ENCODE data around the gene SEPTIN12. TPM values are rescaled to one million over a fixed set of nuclear protein-coding genes. Genes with fewer than 3 reads are reported as not detected.
A peak's percentile ranks its signal among the peaks of the same experiment; 100 is the strongest.

SEPTIN12 gene
- total and polyA plus RNA-seq, 2 donors (not counting 1 experiment from before 2014, with no cell fraction given), result 0.07 TPM; not detected in 1

DNA sequence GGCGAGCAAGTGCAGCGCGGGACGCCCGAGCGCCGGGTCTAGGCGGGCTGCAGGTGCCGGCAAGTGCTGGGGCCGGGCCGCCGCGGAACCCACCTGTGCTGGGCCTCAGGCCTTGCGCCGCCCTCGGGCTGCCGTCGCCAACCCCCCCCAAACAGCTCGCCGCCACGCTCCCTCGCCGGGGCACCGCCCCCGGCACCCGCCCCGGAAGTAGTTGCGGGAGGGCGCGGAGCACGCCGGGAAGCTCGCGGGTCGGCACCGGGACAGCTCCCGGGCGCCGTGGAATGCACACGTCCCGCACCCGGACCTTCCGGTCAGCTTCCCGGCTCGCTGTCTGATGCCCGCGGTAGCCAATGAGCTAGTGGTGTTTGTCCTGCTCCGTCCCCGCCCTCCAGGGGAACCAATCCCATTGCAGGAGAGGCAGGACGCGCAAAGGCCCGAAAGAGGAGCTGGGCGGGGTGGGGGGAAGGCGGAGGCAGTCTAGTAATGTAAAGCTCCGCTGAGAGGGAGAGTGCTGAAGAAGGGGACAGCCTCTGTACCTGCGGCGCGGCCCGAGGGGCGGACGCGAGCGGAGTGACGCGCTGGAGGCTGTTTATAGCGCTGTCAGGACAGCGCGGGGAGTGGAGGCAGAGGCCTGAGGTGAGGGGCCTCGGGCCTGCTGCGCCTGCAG lies 53.9 kb downstream of the SEPTIN12 start, which contains the start of the genes ANKS3 and DNAAF8:
TSS of gene ANKS3 (minus strand) at position 209 of the 667 bp plus-strand sequence. CDS start 4,122 bp downstream, outside the sequence.
TSS of gene DNAAF8 (plus strand) at position 475 of the 667 bp plus-strand sequence. CDS start 1,978 bp downstream, outside the sequence.
- WGBS (ENCODE audit: insufficient coverage), result under 1% methylated on average over 69 of the region's 70 CpGs

More for the DNA sequence above, 53.9 kb downstream of the SEPTIN12 start, which contains the start of the genes ANKS3 and DNAAF8:
- TF ChIP-seq EZH2 (IDR thresholded peaks at IDR 0.05; ENCODE audit: borderline replicate concordance, insufficient read depth, low read depth, low read length, poor library complexity, severe bottlenecking), result no peak
- no peak for TF ChIP-seq CTCF (IDR thresholded peaks at IDR 0.05)
- peak within 1 kb of the TSS; percentile 100 for H3K4me2 ChIP-seq (replicated peaks; ENCODE audit: low read depth, low read length, poor library complexity, severe bottlenecking)
- DNase-seq (peak; percentile 89), ATAC-seq (ENCODE audit: low read depth) (peak; percentile 80)
- H3K27ac ChIP-seq (ENCODE audit: low read length in 2 of 2), result peak within 1 kb of the TSS; percentile 35 to 89
- no peaks in the 10 kb centered on the region for H3K27me3 ChIP-seq (replicated peaks in 1 of 4; ENCODE audit: control extremely low read depth in 1 of 4, control insufficient read depth in 3 of 4, insufficient read depth in 4 of 4, low read length in 3 of 4)
- H3K4me3 ChIP-seq (ENCODE audit: control extremely low read depth in 1 of 5, extremely low read depth in 1 of 5, insufficient read depth in 1 of 5, low read depth in 2 of 5, low read length in 4 of 5), result peak within 1 kb of the TSS; percentile 79 to 98 (median 91)
- peaks cover 28% of the 10 kb centered on the region for H3K79me2 ChIP-seq (ENCODE audit: control insufficient read depth, insufficient read depth, low read length)
- H3K4me1 Mint-ChIP-seq, result peaks cover 17% of the 10 kb centered on the region
- ChIA-PET CTCF (interaction anchor here (1.0 to 1.6 kb wide), 8 partner anchors 32 to 364 kb away, joined by 3 to 13 read pairs (median 4); partner anchors contain the start of genes EEF2KMT, MGRN1, ROGDI and UBALD1), POLR2A (interaction anchor here (0.5 to 3.0 kb wide), 11 partner anchors 18 to 1823 kb away, joined by 3 to 20 read pairs (median 4); partner anchors contain the start of genes NAGPA, NUDT16L1, ROGDI and ZNF500)
- H3K36me3 ChIP-seq (replicated peaks in 1 of 2; ENCODE audit: control extremely low read depth in 1 of 2, control insufficient read depth in 1 of 2, extremely low read depth in 1 of 2, insufficient read depth in 2 of 2, low read length in 1 of 2), result peaks cover 0 to 8% of the 10 kb centered on the region in 2 experiments
- H3K27me3 Mint-ChIP-seq, result no peaks in the 10 kb centered on the region
- intact Hi-C loops (cut with micrococcal nuclease), result loop anchor here (1.0 to 2.0 kb wide), 6 partner anchors 33 to 461 kb away; partner anchors contain the start of genes MGRN1, ROGDI, TFAP4 and ZNF500
- H3K4me3 Mint-ChIP-seq, result peak within 1 kb of the TSS; percentile 90
- peak within 1 kb of the TSS; percentile 89 for H3K9ac ChIP-seq (ENCODE audit: low read length)
- H2AFZ ChIP-seq (ENCODE audit: insufficient read depth, low read depth, low read length, poor library complexity, severe bottlenecking), result peak within 1 kb of the TSS; percentile 94
- no peaks in the 10 kb centered on the region for H3K9me3 ChIP-seq (ENCODE audit: control extremely low read depth in 1 of 3, control insufficient read depth in 2 of 3, insufficient read depth in 1 of 3, low read length in 2 of 3)
- H3K4me1 ChIP-seq (ENCODE audit: control insufficient read depth in 2 of 2, insufficient read depth in 2 of 2, low read length in 2 of 2), result peaks cover 10 to 13% of the 10 kb centered on the region in 2 donors
- H3K27ac Mint-ChIP-seq, result peak within 1 kb of the TSS; percentile 89
- no peaks in the 10 kb centered on the region for H3K9me3 Mint-ChIP-seq (ENCODE audit: insufficient read depth)
- no peaks in the 10 kb centered on the region for H4K20me1 ChIP-seq (ENCODE audit: control insufficient read depth, insufficient read depth, low read length, poor library complexity, severe bottlenecking)

All from B cell (primary cell).